H9 (cell line): Measurements from ENCODE around the gene MAGI1. TPM values are rescaled to one million over a fixed set of nuclear protein-coding genes. Genes with fewer than 3 reads are reported as not detected.

ENCODE experiments used
- DNase-seq: peaks from one replicate; pipeline ENCODE4 v3.0.0-alpha.2; 2017
- H2AFZ ChIP-seq: one replicate; pipeline ENCODE4 v1.6.1; 2013; ENCODE audit warnings: mild to moderate bottlenecking, low read length, control low read depth, moderate library complexity
- H2AK5ac ChIP-seq: 2 replicates; pipeline ENCODE4 v1.6.1; 2013; ENCODE audit warnings: low read length, control low read depth, mixed read lengths; ENCODE audit not compliant: insufficient read length
- H2BK120ac ChIP-seq: one replicate; pipeline ENCODE4 v1.6.1; 2013; ENCODE audit warnings: low read depth, mild to moderate bottlenecking, low read length, control low read depth, inconsistent platforms; ENCODE audit not compliant: poor library complexity, severe bottlenecking
- H2BK12ac ChIP-seq: 2 replicates; pipeline ENCODE4 v1.6.1; 2013; ENCODE audit warnings: low read length, control low read depth, mixed read lengths, low read depth; ENCODE audit not compliant: insufficient read length
- H2BK15ac ChIP-seq: 2 replicates; pipeline ENCODE4 v1.6.1; 2013; ENCODE audit warnings: low read depth, low read length, control low read depth
- H2BK20ac ChIP-seq: one replicate; pipeline ENCODE4 v1.6.1; 2013; ENCODE audit warnings: low read depth, mild to moderate bottlenecking, low read length, control low read depth, inconsistent platforms; ENCODE audit not compliant: poor library complexity, severe bottlenecking
- H2BK5ac ChIP-seq: 2 replicates; pipeline ENCODE4 v1.6.1; 2013; ENCODE audit warnings: low read length, control low read depth, mixed read lengths; ENCODE audit not compliant: insufficient read length
- H3K14ac ChIP-seq: 2 replicates; pipeline ENCODE4 v1.6.1; 2013; ENCODE audit warnings: low read length, control low read depth; ENCODE audit not compliant: insufficient read depth
- H3K18ac ChIP-seq: 2 replicates; pipeline ENCODE4 v1.6.1; 2013; ENCODE audit warnings: low read depth, mild to moderate bottlenecking, mixed read lengths, low read length, control low read depth; ENCODE audit not compliant: insufficient read length
- H3K23ac ChIP-seq: 2 replicates; pipeline ENCODE4 v1.6.1; 2013; ENCODE audit warnings: low read length, control low read depth, mixed read lengths, low read depth; ENCODE audit not compliant: insufficient read length
- H3K23me2 ChIP-seq: 2 replicates; pipeline ENCODE4 v1.6.1; 2013; ENCODE audit warnings: low read depth, mild to moderate bottlenecking, mixed read lengths, low read length, control low read depth; ENCODE audit not compliant: insufficient read length, poor library complexity, severe bottlenecking
- H3K27ac ChIP-seq: 2 replicates; pipeline ENCODE4 v1.5.1; 2013; ENCODE audit warnings: low read length, control low read depth, mixed read lengths, low read depth; ENCODE audit not compliant: insufficient read length
- H3K27me3 ChIP-seq: 2 replicates; pipeline ENCODE4 v1.6.1; 2013; ENCODE audit warnings: low read length, control low read depth, inconsistent platforms; ENCODE audit not compliant: insufficient read depth
- H3K4ac ChIP-seq: 2 replicates; pipeline ENCODE4 v1.6.1; 2013; ENCODE audit warnings: low read depth, mild to moderate bottlenecking, control low read depth, inconsistent platforms, low read length, moderate library complexity
- H3K4me1 ChIP-seq: 2 replicates; pipeline ENCODE4 v1.6.1; 2013; ENCODE audit warnings: low read length, control low read depth, inconsistent platforms; ENCODE audit not compliant: insufficient read depth
- H3K4me2 ChIP-seq: 2 replicates; pipeline ENCODE4 v1.6.1; 2013; ENCODE audit warnings: low read length, control low read depth, mixed read lengths; ENCODE audit not compliant: insufficient read length, insufficient read depth
- H3K56ac ChIP-seq: 2 replicates; pipeline ENCODE4 v1.6.1; 2013; ENCODE audit warnings: low read depth, mild to moderate bottlenecking, mixed read lengths, low read length, control low read depth; ENCODE audit not compliant: insufficient read length
- H3K79me1 ChIP-seq: 2 replicates; pipeline ENCODE4 v1.6.1; 2013; ENCODE audit warnings: low read depth, mild to moderate bottlenecking, moderate library complexity, low read length, control low read depth, inconsistent platforms; ENCODE audit not compliant: insufficient read depth, poor library complexity, severe bottlenecking
- H3K79me2 ChIP-seq: 2 replicates; pipeline ENCODE4 v1.6.1; 2013; ENCODE audit warnings: low read length, control low read depth, inconsistent platforms; ENCODE audit not compliant: insufficient read depth
- H3K9ac ChIP-seq: 2 replicates; pipeline ENCODE4 v1.6.1; 2013; ENCODE audit warnings: low read length, control low read depth, mixed read lengths; ENCODE audit not compliant: insufficient read length; ENCODE audit errors: extremely low read depth
- H3K9me3 ChIP-seq: one replicate; pipeline ENCODE4 v1.6.1; 2013; ENCODE audit warnings: low read depth, low read length, inconsistent platforms; ENCODE audit not compliant: control insufficient read depth
- H3T11ph ChIP-seq: one replicate; pipeline ENCODE4 v1.6.1; 2013; ENCODE audit warnings: mild to moderate bottlenecking, low read length, control low read depth, inconsistent platforms
- H4K20me1 ChIP-seq: one replicate; pipeline ENCODE4 v1.6.1; 2013; ENCODE audit not compliant: control insufficient read depth, insufficient read length, insufficient read depth
- H4K5ac ChIP-seq: 2 replicates; pipeline ENCODE4 v1.6.1; 2013; ENCODE audit warnings: low read depth, mild to moderate bottlenecking, mixed read lengths, low read length, control low read depth; ENCODE audit not compliant: insufficient read length
- H4K8ac ChIP-seq: replicated peaks from 2 replicates; pipeline ENCODE4 v1.6.1; 2013; ENCODE audit warnings: low read length, control low read depth, mixed read lengths, low read depth; ENCODE audit not compliant: insufficient read length
- H4K91ac ChIP-seq: 2 replicates; pipeline ENCODE4 v1.6.1; 2013; ENCODE audit warnings: low read depth, mild to moderate bottlenecking, moderate library complexity, mixed read lengths, low read length, control low read depth; ENCODE audit not compliant: insufficient read length
- H3K27ac Mint-ChIP-seq, 3 experiments: 2 replicates in 2 of 3; 3 replicates in 1 of 3; pipeline ENCODE4 v1.8.0; 2020 to 2021; ENCODE audit warnings: mixed read lengths in 3 of 3, mild to moderate bottlenecking in 1 of 3, moderate library complexity in 1 of 3
- H3K27me3 Mint-ChIP-seq: 2 replicates; pipeline ENCODE4 v1.8.0; 2021; ENCODE audit warnings: low read depth, mild to moderate bottlenecking, moderate library complexity, mixed read lengths
- H3K36me3 Mint-ChIP-seq, 3 experiments: 2 replicates in 2 of 3; 3 replicates in 1 of 3; pipeline ENCODE4 v1.8.0; 2020 to 2021; ENCODE audit warnings: low read depth in 3 of 3, mixed read lengths in 3 of 3; ENCODE audit not compliant: insufficient read depth in 1 of 3
- H3K4me1 Mint-ChIP-seq, 2 experiments: 2 replicates each; pipeline ENCODE4 v1.8.0; 2020; ENCODE audit warnings: mixed read lengths in 2 of 2
- H3K4me3 Mint-ChIP-seq, 2 experiments: 2 replicates in 1 of 2; 3 replicates in 1 of 2; pipeline ENCODE4 v1.8.0; 2020 to 2021; ENCODE audit warnings: mild to moderate bottlenecking in 2 of 2, mixed read lengths in 2 of 2, moderate library complexity in 1 of 2
- H3K9me3 Mint-ChIP-seq, 2 experiments: 2 replicates in 1 of 2; 3 replicates in 1 of 2; pipeline ENCODE4 v1.8.0; 2020; ENCODE audit warnings: mild to moderate bottlenecking in 2 of 2, mixed read lengths in 2 of 2, moderate library complexity in 1 of 2
- WGBS: extraction: QIAGEN DNeasy Blood & Tissue Kit; methylation state at CpG from one replicate; pipeline ENCODE4 v1.1.7; 2013; ENCODE audit warnings: missing lambda C conversion rate, low lambda C conversion rate, mixed read lengths; ENCODE audit not compliant: insufficient read length; ENCODE audit errors: extremely low coverage; 5-methylcytosine and 5-hydroxymethylcytosine counted together
- total RNA-seq: library from RNA; stranded (reverse); gene quantifications from 2 replicates; pipeline ENCODE4 v1.2.1, GENCODE V29; 2021
- TF ChIP-seq, protein P1 (sequence below): fragments of 200-600 bp; sonication (generic); conservative IDR thresholded peaks from 3 replicates; pipeline ENCODE4 v1.8.0; 2021; ENCODE audit warnings: antibody characterized with exemption, mild to moderate bottlenecking

The MAGI1 gene
- total RNA-seq, 1 experiment from 2014 or later, result 65.7 TPM

DNA sequence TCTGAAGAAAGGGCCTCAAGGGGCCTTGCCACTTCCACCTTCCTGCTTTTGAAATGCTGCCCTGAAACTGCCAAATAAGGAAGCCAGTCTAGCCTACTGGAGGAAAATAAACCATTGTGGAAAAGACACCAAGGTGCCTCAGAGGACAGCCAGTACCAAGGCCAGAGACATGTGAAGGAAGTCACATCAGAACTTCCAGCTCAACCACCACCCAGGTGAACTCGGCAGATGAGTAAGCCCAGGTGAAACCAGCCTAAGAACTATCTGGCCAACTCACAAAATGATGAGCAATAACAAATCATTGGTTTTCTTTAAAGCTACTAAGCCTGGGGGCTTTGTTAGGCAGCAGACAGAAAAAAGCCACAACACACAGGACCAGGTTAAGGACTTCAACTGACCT lies 103.0 kb downstream of the MAGI1 start:
- Histone ChIP-seq H2BK12ac (no peak overlapping the region), H4K5ac (no peak overlapping the region), H3K18ac (no peak overlapping the region), H2BK5ac (no peak overlapping the region), H3K79me1 (no peaks in the 10 kb centered on the region), H3K4me1 (peaks cover 2% of the 10 kb centered on the region; the same call in 1 of the 2 replicates), H3K23ac (no peak overlapping the region), H2BK15ac (no peak overlapping the region), H2BK20ac (no peak overlapping the region), H4K91ac (no peak overlapping the region), H3K56ac (no peak overlapping the region), H3K27me3 (no peaks in the 10 kb centered on the region), H4K8ac (no peak overlapping the region), H3K27ac (no peak overlapping the region), H2AFZ (no peak overlapping the region), H4K20me1 (no peaks in the 10 kb centered on the region), H3K79me2 (peaks cover 2% of the 10 kb centered on the region), H3K4ac (no peak overlapping the region), H3K14ac (no peak overlapping the region), H3K4me2 (no peak overlapping the region), H3T11ph (no peak overlapping the region), H3K23me2 (no peaks in the 10 kb centered on the region), H3K9ac (no peak overlapping the region), H3K9me3 (no peaks in the 10 kb centered on the region), H2AK5ac (no peak overlapping the region), H2BK120ac (no peak overlapping the region)
- Mint-ChIP-seq H3K4me1 (peaks cover 41 to 61% of the 10 kb centered on the region in 2 experiments), H3K36me3 (peaks cover 6 to 9% (median 9%) of the 10 kb centered on the region in 3 experiments; a peak in 5 of 7 replicates), H3K9me3 (peaks cover 6 to 9% of the 10 kb centered on the region in 2 experiments), H3K27ac (peak overlapping the region in 1 of 3 experiments; percentile 36; a peak in 1 of 7 replicates), H3K4me3 (no peak overlapping the region), H3K27me3 (no peaks in the 10 kb centered on the region)
- TF ChIP-seq, protein P1, sequence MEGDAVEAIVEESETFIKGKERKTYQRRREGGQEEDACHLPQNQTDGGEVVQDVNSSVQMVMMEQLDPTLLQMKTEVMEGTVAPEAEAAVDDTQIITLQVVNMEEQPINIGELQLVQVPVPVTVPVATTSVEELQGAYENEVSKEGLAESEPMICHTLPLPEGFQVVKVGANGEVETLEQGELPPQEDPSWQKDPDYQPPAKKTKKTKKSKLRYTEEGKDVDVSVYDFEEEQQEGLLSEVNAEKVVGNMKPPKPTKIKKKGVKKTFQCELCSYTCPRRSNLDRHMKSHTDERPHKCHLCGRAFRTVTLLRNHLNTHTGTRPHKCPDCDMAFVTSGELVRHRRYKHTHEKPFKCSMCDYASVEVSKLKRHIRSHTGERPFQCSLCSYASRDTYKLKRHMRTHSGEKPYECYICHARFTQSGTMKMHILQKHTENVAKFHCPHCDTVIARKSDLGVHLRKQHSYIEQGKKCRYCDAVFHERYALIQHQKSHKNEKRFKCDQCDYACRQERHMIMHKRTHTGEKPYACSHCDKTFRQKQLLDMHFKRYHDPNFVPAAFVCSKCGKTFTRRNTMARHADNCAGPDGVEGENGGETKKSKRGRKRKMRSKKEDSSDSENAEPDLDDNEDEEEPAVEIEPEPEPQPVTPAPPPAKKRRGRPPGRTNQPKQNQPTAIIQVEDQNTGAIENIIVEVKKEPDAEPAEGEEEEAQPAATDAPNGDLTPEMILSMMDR, result no peak
- no CpG with 5 or more reads among the region's 1 CpG for WGBS
- no peak for DNase-seq
